Stimulated activated CD8-positive, alpha-beta memory T cell treated with anti-CD3 and anti-CD28 coated beads, Interleukin-7, amount 100 ng/mL, for 24 hours (primary cell): ENCODE results near the gene RGL1.

ENCODE experiments used
- DNase-seq: peaks from one replicate; pipeline ENCODE4 v3.0.0-alpha.2; 2020; ENCODE audit warnings: low read depth

RGL1 gene

GRCh38 chr1:183957216-183957830 is 152.4 kb downstream of the RGL1 start:
- DNase-seq: no peak

DNA sequence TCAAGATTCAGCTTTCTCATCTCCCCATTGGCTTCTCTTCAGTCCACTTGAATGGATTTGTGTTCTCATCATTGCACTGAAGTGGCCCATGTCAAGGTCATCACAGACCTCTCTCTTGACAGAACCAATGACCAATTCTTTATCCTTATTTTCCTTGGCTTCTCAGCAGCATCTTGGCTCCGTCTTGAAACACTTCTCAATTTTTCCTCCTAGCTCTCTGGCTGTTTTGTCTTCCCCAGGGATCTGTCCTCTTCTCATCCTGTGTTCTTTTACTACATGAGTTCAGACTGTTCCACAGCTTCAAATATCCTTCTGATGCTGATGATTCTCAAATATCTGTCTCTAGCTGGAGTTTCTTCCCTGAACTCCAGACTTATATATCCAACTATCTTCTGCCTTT is 154.0 kb downstream of the RGL1 start:
- no peak for DNase-seq

DNA sequence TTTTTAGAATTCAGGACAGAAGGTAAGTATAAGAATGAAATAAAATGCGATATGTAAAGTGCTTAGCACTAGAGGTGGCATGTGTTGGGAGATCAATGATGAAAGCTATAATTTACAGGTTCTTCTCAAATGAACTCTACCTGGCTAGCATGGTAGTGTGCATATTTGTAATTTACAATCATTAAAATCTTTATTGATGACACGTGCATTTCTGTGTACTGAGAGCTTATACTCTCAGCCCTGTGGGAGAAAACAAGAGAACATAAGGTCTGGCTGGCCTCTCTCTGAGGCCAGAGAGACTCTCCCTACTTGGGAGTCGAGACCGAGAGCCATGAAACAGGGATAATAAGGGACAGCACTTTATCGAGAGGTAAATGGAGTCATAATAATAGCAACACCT is 156.2 kb downstream of the RGL1 start:
- DNase-seq: no peak

- no peak for DNase-seq
Measured at GRCh38 chr1:183962903-183963302, 158.0 kb downstream of the RGL1 start.

DNA sequence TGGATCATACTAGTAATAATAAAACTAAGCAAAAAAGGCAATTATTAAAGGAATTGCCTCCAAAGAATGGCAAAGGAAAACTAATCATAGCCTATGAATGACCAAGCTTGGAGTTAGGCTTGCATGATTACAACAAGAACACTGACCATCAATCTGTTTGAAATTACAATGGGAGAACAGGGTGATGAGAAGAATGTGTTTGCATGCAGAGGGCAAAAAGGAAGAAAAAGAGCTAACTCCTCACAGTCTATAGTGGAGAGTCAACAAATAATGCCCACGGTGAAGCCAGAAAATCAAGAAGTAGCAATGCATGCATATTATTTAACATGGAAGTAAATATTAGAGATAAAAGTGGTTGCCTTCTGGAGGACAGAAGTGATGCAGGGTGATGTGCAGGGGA is 160.8 kb downstream of the RGL1 start:
- DNase-seq: no peak

GRCh38 chr1:183966487-183966886 is 161.6 kb downstream of the RGL1 start:
- DNase-seq: no peak

- no peak for DNase-seq
Measured at GRCh38 chr1:183967914-183968313, 163.0 kb downstream of the RGL1 start.

DNA sequence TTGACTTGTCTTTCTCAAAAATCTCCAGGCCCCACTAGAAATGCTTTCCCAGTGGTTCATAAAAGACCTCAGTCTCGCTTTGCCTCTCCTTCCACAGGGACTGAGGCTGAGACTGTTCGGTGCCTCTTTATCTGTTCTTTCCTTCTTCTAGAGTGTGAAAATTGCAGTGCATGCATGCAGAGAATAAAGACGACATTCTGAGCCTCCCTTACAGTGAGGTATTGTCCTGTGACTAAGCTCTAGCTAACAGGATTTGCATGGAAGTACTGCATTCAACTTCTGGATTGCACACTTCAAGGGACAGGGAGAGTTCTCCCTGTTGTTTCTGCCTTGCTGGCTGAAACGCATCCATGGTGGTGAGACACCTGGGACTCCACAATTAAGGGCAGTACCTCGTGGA is 163.5 kb downstream of the RGL1 start:
- DNase-seq: no peak

DNA sequence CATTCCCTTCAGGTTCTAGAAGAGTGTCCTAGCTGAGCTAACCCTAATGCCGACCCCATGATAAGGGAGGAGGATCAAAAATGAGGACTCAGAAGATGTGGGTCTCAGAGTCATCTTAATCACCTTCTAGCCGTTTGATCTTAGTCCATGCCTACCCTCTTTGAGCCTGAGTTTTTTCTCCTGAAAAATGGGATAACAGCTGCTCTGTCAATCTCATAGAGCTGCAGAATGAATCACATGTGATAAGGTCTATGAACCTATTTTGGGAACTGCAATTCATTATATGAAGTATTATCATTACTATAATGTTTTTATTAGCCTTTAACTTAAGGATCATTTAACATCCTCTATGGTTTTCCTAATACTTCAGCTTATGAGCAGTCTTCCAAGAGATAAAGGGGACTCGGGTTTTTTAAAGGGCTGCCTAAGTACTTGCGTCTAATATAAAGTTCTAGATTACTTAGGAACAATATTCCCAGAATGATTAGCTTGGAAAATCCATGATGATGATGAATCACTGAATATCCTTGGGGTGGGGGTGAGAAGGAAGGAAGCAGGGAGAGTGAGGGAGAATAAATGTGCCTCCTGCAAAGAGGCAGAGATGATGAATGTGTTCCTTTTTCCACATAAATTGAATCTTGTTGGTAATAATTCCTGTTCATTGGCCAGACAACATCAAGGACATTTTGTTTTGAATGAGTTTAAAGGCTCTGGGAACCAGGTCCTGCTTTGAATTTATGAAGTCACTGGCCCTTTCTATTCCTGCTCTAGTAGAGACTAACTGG is 165.8 kb downstream of the RGL1 start:
- DNase-seq: no peak

DNA sequence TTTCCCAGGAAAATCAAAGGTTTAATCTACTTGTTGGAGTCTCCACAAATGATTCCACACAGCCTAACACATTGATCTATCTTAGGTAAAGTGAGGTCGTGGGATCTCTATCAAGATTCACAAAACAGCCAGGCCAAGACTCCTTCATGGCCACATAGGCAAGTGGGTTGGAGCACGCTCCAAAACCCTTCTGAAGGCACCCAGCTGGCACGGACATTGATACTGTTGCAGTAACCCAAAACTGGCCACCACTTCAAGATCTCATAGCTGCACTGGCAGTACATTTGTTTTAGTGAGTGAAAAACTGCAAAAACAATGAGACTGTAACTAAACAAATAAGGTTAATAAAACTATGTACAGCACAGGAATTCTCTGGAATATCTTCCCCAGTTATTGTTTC is 170.7 kb downstream of the RGL1 start:
- no peak for DNase-seq

GRCh38 chr1:183977717-183978116 is 172.8 kb downstream of the RGL1 start:
- no peak for DNase-seq
